GM12801 (cell line): Measurements from ENCODE around the gene LTBP1.

ENCODE experiments used
- TF ChIP-seq, protein P1 (sequence below): IDR thresholded peaks from one replicate; pipeline ENCODE4 v1.5.1; 2011; ENCODE audit warnings: control low read depth; ENCODE audit not compliant: insufficient read length; ENCODE audit errors: extremely low read depth

LTBP1 gene

DNA sequence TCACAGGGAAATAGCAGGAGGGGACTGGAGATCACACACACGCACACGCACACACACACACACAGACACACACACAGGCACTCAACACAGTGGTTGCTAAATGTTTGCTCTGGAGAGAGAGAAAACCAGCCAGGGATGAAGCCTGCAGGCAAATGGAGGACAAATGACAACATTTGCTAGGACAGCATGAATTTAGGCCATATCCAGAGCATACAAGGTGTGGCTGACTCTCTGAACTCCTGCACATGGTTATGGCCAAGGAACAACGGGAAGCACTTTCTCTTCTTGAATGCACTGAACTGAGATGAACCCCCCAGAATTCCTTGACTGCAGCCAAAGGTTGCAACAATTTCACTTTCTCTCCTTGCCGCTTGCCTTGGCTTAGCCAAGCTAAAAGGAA is 299.7 kb downstream of the LTBP1 start:
- TF ChIP-seq, protein P1, sequence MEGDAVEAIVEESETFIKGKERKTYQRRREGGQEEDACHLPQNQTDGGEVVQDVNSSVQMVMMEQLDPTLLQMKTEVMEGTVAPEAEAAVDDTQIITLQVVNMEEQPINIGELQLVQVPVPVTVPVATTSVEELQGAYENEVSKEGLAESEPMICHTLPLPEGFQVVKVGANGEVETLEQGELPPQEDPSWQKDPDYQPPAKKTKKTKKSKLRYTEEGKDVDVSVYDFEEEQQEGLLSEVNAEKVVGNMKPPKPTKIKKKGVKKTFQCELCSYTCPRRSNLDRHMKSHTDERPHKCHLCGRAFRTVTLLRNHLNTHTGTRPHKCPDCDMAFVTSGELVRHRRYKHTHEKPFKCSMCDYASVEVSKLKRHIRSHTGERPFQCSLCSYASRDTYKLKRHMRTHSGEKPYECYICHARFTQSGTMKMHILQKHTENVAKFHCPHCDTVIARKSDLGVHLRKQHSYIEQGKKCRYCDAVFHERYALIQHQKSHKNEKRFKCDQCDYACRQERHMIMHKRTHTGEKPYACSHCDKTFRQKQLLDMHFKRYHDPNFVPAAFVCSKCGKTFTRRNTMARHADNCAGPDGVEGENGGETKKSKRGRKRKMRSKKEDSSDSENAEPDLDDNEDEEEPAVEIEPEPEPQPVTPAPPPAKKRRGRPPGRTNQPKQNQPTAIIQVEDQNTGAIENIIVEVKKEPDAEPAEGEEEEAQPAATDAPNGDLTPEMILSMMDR = no peak

DNA sequence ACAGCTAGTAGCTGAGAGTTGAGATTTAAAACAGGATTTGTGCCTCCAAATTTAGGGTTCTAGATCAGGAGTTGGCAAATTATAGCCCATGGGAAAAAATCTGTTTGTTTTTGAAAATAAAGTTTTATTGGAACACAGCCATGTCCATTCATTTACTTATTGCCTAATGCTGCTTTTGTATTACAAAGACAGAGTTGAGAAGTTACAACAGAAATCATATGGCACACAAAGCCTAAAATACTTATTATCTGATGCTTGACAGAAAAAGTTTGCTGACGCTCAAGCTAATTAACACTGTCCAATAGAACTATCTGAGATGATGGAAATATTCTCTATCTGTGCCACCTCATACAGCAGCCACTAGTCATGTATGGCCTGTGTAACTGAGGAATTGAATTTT is 300.6 kb downstream of the LTBP1 start:
- TF ChIP-seq, protein P1 = no peak

DNA sequence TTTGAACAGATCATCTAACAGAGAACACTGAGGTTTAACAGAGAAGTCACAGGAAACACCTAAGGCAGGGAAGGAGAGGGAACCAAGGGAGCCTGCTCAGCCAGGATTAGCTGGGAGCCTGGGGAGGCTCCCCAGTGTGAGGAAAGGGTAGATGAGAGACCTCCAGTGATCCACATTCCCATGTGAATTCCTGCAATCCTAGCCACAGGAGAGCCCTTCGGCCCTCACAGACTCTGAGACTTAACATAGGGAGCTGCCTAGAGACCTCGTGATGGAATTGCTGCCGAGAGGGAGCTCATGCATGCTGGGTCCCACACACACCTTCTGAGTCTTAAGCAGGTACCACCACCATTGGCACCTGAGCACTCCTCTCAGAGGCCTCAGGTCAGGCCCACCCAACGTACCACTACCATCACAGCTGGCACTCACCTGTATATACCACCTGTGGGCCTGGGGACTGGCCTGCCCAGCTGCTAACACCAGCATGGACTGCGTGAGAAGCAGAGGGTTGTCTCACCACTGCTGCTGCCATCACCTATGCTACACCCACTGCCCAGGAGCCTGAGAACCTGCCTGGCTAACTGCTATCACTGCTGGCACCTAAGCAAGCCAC is 303.8 kb downstream of the LTBP1 start:
- TF ChIP-seq, protein P1 = no peak

DNA sequence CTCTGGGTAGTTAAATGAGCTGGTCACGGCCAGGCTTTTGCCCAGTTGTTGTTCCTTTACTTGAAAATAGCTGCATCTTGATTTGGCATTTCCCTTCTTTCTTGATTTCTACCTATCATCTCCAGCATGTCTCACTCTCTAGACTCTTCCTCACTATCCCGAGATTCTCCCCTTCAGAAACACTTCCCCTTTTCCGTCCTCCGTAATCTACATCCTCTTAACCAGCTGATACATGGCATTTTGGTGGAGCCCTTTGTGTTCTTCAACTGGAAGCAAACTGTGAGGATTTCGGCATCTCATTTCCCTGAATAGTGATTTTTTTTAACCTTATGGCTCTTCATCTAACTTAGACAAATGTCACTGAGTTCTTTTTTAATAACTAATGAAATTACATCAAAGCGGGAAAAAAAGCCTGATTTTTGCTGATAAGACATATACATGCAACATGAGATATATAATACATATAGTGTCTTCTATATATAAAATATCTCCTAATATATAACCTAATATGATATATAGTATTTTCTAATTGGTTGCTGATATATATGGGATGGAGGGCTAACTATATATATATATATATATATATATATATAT is 309.5 kb downstream of the LTBP1 start:
- TF ChIP-seq, protein P1 = no peak

DNA sequence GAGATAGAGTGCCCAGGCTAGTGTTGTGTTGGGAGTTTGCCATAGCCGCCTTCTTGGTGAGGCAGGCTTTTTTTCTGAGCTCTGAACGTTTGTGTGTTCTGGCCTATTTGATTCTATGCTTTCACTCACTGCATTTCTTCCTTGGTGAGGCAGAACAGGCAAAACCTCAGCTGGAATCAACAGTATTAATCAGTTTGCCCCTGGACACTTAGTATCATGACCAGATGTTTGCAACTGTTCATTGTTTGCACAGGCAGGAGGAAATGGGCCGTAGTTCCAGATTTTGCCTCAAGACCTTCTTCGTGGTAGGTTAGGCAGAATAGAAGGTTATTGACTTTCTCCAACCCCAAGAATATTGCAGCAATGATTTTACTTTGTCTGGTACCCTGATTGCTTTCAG is 311.6 kb downstream of the LTBP1 start:
- TF ChIP-seq, protein P1 = no peak

DNA sequence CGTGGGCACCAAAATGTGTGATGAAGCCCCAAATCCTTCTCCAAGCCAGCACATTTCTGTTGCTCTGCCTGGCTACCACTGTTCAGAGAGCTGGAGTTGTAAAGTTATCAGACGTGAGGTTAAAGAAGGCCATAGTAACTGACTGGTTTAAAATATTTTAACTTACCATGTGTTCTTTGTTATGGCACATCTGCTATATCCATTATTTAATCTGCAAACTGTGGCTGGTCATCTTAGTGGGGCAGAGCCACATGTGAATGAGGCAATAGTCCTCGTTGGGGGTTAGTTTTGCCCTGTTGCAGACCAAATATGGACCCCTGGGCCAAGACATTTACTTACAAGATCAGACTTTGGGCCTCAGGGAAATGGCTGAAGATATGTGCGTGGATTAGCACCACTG is 315.3 kb downstream of the LTBP1 start:
- TF ChIP-seq, protein P1 = no peak

DNA sequence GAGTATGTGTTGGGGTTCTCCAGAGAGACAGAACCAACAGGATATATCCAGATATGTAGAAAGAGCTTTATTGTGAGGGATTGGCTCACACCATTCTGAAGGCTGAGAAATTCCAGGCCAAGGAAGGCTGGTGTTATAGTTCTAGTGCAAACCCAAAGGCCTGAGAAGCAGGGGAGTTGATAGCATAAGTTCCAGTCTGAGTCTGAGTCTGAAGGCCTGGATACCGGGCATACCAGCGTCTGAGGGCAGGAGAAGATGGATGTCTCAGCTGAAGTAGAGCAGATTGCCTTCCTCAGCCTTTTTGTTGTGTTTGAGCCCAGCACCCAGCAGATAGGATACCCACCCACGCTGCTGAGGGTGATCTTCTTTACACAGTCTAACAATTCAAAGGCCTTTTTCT is 318.0 kb downstream of the LTBP1 start:
- TF ChIP-seq, protein P1 = no peak
